Measurements from ENCODE around the gene ALCAM. TPM values are rescaled to one million over a fixed set of nuclear protein-coding genes. Genes with fewer than 3 reads are reported as not detected.

Gene ALCAM
- total RNA-seq, 1 experiment from 2014 or later: 32.3 TPM

GRCh38 chr3:105559856-105560255 lies 193.1 kb downstream of the ALCAM start:
- ChIA-PET CTCF (no interaction called here), POLR2A (no interaction called here)
- Histone ChIP-seq H3K27ac (ENCODE audit: low read length) (no peak overlapping the region), H3K9me3 (ENCODE audit: control insufficient read depth, insufficient read depth, low read depth, low read length) (no peaks in the 10 kb centered on the region), H3K27me3 (ENCODE audit: control insufficient read depth, insufficient read depth, low read length) (no peaks in the 10 kb centered on the region), H3K36me3 (ENCODE audit: control insufficient read depth, insufficient read depth, low read length) (no peaks in the 10 kb centered on the region), H3K4me1 (ENCODE audit: control insufficient read depth, insufficient read depth, low read length) (no peaks in the 10 kb centered on the region), H3K4me3 (ENCODE audit: low read depth in 2 of 2, low read length in 2 of 2) (no peak overlapping the region)
- no peak for DNase-seq (ENCODE audit: low read depth, low spot score)
- no peak for ATAC-seq
- intact Hi-C loops (cut with micrococcal nuclease; ENCODE audit: unreplicated experiment): no loop called here
- TF ChIP-seq CTCF (IDR thresholded peaks at IDR 0.05) (no peak), REST (IDR thresholded peaks at IDR 0.05; ENCODE audit: insufficient read depth in 1 of 2, low read depth in 2 of 2, low read length in 1 of 2) (no peak), TCF7L2 (IDR thresholded peaks at IDR 0.05; ENCODE audit: low read depth, low read length) (no peak), SIN3A (IDR thresholded peaks at IDR 0.05; ENCODE audit: borderline replicate concordance, insufficient read depth, low read depth, low read length) (no peak), POLR2AphosphoS5 (IDR thresholded peaks at IDR 0.05; ENCODE audit: low read depth, low read length) (no peak)
- in situ Hi-C loops (cut with HindIII; ENCODE audit: low pct_unique_long_range_greater_than_20kb, low sequenced_read_pairs): no loop called here
- BruUV-seq (replicated peaks): no TSS peak

DNA sequence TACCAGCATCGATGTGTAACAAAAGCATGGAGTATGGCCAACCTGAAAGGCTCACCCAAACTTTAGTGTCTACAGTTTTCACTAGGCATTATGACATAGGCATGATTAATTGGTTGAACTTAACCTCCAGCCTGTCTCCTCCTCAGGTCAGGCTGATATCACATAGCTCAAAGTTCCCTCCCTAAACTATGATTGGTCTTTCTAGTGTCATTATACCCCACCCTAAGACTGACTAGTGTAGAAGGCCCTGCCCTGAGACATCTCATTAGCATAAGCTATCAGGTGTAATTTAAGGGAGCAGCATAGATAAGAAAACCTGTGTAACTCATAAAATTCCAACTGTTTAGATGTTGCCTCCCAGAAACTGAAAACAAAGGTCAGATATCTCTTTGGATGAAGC lies 195.2 kb downstream of the ALCAM start:
- no peak for TF ChIP-seq CTCF (IDR thresholded peaks at IDR 0.05)
- no peak for TF ChIP-seq POLR2AphosphoS5 (IDR thresholded peaks at IDR 0.05; ENCODE audit: low read depth, low read length)
- TF ChIP-seq SIN3A (IDR thresholded peaks at IDR 0.05; ENCODE audit: borderline replicate concordance, insufficient read depth, low read depth, low read length): no peak
- TF ChIP-seq TCF7L2 (IDR thresholded peaks at IDR 0.05; ENCODE audit: low read depth, low read length): no peak
- no peak for TF ChIP-seq REST (IDR thresholded peaks at IDR 0.05; ENCODE audit: insufficient read depth in 1 of 2, low read depth in 2 of 2, low read length in 1 of 2)
- Histone ChIP-seq H3K27ac (ENCODE audit: low read length) (no peak overlapping the region), H3K4me1 (ENCODE audit: control insufficient read depth, insufficient read depth, low read length) (no peaks in the 10 kb centered on the region), H3K27me3 (ENCODE audit: control insufficient read depth, insufficient read depth, low read length) (no peaks in the 10 kb centered on the region), H3K36me3 (ENCODE audit: control insufficient read depth, insufficient read depth, low read length) (no peaks in the 10 kb centered on the region), H3K4me3 (ENCODE audit: low read depth in 2 of 2, low read length in 2 of 2) (no peak overlapping the region), H3K9me3 (ENCODE audit: control insufficient read depth, insufficient read depth, low read depth, low read length) (no peaks in the 10 kb centered on the region)
- no TSS peak for BruUV-seq (replicated peaks)
- ChIA-PET CTCF (no interaction called here), POLR2A (no interaction called here)
- in situ Hi-C loops (cut with HindIII; ENCODE audit: low pct_unique_long_range_greater_than_20kb, low sequenced_read_pairs): no loop called here
- ATAC-seq (no peak), DNase-seq (ENCODE audit: low read depth, low spot score) (no peak)
- intact Hi-C loops (cut with micrococcal nuclease; ENCODE audit: unreplicated experiment): no loop called here

Data from Panc1 (cell line).